ENCODE results near the gene WDFY4.

WDFY4 gene

DNA sequence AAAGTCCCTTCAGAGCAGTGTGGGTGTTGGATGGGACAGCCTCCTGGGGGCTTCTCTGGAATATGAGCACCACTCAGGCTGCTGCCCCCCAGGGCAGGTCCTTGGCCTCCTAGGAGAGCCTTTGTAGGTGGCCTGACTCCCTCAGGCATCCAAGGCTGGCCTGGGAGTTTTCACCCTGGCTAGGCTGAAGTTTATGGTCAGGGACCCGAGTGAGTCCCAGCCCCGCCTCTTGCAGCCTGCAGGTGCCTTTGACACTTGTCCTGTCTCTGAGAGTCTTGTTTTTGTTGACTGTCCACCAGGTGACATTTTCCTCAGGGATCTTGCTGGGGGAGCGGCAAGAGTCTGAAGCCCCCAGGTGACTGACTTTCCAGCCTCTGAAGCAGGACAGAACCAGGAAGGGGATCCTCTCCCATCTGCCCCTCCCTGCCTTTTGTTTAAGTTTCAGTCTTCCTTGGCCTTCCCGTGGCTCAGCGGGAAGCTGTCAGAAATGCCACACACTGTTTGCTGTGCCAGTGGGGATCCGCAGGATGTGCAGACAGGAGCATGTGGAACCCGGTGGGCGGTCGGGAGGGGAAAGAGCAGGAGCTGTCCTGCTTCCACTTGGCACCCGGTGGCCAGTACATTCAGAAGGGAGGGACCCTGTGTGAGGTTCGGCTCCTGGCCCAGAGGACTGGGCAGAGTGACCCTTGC is 195.5 kb downstream of the WDFY4 start:
- no peak for DNase-seq (ENCODE audit: low spot score)

DNA sequence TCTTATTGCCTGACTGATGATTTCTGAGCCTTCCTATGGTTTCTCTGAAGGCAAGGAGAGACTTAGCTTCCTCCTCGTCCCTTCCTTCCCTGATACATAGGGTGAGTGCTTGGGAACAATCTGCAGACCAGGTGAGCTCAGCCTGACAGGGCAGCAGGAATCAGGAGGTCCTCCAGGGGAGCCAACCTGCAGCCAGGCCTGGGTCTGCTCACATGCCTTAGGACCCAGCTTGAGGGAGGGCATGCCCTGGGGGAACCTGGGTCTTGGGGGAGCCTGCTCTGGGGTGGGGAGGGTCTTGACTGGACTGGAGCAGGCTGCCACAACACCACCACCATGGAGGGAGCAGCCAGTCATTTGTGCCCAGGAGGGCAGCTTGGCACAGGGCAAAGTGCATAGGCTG is 197.3 kb downstream of the WDFY4 start:
- no peak for DNase-seq (ENCODE audit: low spot score)

DNA sequence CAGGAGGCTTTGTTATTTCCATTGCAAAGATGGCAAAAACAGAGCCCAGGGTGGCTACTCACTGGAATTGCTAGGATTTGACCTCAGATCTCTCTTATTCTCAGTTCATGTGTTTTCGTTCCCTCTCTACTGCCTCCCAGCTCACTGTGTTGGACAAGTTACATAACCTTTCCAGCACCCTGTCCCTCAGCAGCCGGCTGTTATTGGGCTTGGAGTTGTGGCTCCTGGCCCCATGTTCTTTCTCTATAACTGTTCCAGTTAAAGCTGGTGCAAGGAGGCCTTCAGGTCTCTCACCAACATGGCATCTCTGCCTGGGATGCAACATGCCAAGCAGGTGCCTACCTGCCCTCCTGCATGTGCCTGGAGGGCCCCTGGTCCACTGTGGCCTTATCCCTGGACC is 198.2 kb downstream of the WDFY4 start:
- no peak for DNase-seq (ENCODE audit: low spot score)

DNA sequence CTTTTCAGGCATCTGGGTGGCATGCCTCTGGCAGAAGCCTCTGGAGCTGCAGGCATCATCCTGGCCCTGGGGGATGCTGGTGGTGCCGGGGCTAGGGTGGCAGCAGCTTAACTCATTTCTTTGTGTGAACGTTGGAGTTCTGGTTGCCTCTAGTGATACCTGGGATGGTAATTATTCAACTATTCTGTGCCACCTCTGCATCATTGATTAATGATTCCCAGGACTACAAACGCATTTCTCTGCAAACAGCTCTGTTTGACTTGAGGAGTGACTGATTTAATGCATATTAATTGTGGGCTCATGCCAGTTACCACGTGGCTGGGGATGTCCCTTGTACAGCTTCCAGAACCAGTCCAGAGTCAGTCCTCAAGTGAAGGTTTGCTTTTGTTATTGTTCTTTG is 199.0 kb downstream of the WDFY4 start:
- no peak for DNase-seq (ENCODE audit: low spot score)

DNA sequence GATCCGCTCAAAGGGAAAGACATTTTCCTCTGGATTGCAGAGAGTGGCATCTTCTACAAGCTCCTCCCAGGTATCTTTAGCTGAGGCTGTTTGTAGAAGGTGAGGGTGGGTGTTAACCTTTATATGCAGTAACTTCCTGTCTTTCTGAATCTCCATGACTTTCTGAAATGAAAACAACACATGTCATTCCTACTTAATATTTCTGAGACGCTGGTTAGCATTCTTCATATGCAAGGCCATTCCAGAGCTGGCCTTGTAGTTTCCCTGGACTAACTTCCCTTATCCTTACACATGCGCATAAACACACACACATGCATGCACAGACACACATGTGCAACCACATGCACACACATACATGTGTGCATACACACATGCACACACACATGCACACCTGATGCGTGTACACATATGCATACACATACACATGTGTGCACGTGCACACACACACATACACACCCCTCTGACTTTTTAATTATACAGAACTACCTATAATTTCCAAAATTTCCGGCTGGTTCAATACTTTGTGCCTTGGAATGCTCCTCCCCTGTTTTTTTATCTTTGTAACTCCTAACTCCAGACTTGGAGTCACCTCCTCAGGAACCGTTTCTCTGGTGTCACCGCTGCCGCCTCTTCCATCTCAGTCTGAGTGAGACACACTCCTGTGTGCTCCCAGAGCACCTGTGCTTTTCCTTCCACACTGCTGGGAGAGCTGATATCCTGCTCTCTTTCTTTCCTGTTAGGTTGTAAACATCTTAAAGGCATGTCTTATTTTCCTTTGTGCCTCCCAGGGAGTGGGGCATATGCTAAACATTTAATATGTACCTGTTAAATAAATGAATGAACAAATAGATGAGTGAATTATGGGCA is 199.7 kb downstream of the WDFY4 start:
- DNase-seq (ENCODE audit: low spot score) = no peak

DNA sequence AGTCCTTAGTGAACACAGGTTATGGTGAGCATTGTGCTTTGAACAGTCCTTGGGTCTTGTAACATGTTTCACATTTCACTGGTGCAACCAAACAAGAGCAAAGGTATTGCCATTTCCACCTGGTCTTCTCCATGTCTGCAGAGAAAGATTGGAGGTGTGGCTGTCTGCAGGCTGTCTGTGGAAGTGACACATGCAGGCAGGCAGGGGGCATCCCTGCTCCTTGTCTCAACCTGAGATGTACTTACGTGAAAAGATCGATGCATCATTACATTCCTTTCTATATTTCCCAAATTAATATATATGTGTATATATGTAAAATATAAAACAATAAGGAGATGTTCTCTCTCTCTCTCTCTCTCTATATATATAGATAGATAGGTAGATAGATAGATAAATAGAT is 200.7 kb downstream of the WDFY4 start:
- DNase-seq (ENCODE audit: low spot score) = peak; percentile 60

DNA sequence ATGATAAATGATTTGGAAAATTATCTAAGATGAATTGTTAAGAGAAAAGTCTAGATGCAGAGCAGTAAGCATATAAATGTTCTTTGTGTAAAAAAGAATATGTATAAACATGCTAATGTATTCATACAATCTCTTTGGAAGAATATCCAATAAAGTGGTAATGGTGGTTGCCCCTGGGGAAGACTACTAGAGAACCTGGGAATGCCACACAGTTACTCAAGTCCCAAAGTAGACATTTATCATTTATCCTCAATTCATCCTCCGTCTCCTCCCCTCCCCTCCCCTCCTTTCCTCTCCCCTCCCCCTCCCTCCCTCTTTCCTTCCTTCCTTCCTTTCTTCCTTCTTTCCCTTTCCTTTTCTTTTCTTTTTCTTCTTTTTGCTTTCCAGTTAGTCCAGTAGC is 203.3 kb downstream of the WDFY4 start:
- no peak for DNase-seq (ENCODE audit: low spot score)

DNA sequence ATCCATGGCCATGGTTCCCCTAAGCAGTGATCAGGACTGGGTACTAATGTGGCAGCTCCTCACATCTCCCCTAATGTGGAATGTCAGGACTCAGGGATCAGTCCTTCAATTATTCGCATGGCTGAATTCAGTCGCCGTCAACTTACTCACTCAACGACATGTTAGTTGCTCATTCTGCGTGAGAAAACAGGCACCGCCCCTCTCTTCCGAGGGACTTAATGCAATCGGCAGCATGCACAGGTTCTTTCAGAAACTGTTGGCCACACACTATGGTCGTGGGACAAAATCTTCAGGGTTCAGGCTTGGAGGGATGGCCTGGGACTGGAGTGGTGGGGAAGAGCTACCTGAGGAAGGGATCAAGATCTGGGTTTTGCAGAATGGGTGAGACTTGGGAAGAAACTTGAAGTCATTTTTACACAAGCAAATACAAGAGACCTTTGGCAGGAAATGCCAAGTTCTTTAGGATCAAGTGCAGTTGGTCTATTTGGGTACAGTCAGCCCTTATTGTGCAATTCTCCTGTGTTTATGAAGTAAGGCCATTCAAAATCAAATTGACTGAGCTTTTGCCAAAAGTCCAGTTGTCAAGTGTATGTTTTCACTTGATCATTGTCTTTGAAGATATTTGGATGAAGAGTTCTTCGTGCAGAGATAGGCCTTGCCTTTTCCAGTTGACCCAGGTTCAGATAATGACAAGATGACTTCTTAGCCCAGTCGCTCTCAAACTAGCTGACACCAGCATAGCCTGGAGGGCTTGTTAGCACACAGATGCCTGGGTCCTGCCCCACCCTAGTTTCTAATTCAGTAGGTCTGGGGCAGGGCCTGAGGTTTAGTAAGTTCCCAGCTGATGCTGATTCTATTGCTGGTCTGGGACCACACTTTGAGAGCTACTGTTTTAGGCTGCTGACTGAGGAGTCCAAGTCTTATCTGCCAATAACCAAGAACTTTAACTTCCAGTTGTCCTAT is 206.5 kb downstream of the WDFY4 start:
- no peak for DNase-seq (ENCODE audit: low spot score)

DNA sequence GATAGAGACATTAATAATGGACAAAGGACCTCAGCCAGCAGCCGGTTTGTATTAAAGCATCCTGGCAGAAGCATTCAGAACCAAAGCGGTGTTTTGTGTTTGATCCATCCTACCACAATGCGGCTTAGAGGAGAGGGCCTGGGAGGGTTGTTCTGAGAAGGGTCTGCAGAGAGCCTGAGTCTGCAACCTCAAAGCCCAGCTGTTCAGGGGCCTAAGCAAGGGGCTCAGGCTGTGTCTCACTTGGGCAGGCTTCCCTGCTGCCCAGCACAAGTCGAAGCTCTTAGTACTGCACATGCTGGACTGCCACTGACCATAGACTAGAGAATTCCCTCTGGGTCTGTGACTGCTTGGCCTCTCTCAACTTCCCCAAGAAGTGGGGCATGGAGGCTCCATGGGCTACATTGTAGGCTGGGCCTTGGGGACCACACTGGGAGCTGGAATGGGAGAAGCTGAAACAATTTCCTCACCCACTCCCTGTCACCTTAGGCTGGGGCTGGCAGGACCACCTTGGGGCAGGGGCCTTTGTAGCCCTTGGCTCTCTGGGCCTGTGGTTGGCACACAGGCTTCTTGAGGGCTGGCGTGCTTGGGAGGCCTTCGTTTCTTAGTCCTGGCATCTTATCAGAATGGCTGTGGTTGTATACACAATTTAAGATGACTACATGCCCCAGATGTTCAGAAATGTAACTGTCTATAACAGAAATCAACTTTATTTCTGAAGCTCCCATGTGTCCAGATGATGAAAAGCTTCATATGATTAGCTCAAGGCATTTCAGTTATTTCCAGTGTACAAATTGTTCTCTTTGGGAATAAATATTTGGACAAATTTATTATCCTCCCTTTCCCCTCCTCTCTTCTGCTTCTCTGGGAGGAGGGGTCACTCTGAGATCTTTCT is 210.5 kb downstream of the WDFY4 start:
- no peak for DNase-seq (ENCODE audit: low spot score)

DNA sequence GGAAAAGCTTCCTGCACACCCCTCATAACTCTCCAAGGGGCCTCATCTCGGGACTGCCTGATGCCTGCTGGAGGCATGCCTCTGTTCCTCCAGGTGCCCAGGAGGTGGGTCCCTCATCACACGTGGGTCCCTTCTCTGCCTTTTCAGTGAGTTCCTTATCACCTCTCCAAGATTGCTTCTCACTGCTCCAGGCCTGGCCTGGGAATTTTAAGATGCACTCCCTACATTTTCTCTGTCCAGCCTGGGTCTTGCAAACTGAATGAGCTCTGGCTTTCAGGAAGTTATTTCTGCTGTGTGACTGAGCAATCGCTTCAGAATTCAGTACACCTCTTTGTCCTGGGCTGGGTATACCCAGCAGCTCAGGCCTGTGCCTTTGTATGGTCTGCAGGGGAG is 211.1 kb downstream of the WDFY4 start:
- no peak for DNase-seq (ENCODE audit: low spot score)

DNA sequence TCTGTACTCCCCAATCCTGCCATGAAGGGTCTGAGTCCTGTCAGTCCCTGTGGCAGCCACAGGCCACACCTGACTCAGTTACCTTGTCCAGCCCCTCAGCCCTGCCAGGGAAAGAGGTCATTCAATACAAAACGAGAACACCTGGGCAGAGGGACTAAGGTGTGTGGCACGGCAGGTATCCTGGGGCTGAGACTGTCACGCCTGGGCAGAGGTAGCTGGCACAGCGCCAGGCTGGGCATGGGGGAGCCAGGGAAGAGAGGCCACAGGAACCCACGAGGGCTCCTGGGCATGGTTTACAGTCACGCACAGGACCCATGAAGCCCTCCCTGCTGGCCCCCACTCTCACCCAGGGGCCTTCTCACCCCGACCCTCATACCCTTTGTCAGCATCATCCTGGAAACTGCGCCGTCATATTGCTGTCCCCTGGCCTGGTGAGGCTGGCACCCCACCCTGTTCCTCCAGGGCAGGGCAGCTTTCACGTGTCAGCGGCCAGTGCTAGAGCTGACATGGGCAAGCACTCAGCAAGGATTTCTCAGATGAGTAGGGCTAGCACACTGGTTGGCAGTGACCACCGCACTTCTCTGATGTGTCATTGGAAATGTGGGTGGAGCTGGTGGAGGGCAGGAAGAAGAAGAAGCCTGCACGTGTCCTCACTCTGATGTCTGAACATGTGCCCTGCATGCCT is 212.2 kb downstream of the WDFY4 start:
- no peak for DNase-seq (ENCODE audit: low spot score)

DNA sequence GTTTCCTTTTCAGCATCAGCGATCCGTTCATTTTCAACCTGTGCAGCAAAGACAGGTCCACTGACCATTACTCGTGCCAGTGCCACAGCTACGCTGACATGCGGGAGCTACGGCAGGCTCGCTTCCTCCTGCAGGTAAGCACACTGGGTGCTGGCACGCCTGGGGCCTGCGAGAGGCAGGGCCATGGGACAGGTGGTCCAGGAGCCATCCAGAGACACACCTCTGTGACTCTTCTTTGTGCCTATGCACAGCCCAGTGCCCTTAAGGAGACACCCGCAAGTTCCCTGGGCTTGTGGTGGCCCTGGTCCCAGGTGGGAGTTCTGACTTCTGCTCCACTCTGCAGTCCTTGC is 212.7 kb downstream of the WDFY4 start:
- no peak for DNase-seq (ENCODE audit: low spot score)

DNA sequence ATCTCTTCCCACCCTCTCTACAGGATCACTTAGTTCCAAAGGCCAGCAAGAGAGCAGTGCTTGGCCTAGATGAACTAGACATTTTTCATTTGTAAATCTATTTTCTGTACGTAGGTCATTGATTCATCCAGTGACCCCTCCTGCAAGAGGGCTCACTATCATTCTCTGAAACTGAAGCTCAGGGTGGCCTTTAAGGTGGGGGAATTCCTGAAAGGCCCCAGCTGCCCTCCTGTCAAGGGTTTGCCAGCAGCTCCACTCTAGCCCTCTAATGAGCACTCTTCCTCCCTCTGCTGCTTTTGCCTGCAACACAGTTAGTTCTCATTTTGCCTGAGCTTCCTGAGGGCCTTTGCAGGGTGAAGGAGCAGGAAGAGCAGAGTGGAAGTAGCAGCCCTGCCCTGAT is 213.8 kb downstream of the WDFY4 start:
- DNase-seq (ENCODE audit: low spot score) = no peak

DNA sequence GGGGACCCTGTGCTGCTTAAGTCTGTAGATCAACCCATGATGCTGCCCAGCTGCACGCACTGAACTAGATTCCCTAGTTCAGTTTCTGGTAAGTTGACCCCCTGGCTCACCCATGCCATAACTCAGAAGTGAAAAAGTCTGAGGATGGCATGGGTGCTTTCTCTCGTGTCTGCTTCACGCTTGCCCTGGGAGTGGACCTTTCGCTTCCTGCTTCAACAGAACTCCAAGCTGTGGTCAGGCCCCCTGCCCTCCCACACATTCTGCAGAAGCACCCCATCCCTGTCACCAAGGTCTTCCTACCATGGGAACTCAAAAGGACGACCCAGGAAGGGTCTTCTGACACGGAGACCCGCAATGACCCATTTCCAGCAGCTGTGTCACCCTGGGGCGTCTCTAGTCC is 215.1 kb downstream of the WDFY4 start:
- no peak for DNase-seq (ENCODE audit: low spot score)

DNA sequence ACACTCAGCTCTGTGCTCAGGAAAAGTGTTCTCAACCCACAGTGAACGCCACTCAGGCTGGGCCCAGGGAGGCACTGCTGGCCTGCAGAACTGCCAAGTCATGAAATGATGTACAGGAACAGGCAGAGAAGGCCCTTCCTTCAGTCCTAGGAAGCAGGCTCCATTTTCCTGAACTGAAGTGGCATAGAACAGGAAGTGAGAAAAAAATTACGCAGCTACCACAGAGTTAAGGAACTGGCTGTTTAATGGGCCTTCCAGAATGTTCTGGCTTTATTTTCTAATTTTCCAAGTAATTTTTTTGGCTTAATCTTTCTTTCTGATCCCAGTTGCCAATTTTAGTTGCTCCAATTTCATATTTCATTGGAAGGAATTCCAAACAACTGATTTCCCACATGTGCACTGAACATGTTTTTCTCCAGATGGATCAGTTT is 215.7 kb downstream of the WDFY4 start:
- no peak for DNase-seq (ENCODE audit: low spot score)

DNA sequence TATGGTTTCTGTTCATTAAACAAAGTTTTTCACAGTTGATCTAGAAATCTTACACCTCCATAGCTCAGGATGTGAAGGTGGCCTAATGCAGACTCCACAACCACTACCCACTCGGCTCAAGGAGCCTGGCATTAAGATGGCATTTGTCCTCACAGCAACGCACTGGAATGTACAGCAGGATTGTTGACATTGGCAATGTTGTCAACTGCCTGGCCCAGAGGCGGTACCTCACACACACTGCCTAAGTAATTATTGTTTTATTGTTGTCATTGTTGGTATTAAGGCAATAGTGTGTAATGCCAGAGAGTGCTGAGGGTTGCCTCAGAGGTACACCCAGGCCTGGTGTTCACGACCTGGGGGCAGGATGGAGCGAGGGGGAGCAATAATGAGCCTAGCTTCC is 216.6 kb downstream of the WDFY4 start:
- DNase-seq (ENCODE audit: low spot score) = no peak

DNA sequence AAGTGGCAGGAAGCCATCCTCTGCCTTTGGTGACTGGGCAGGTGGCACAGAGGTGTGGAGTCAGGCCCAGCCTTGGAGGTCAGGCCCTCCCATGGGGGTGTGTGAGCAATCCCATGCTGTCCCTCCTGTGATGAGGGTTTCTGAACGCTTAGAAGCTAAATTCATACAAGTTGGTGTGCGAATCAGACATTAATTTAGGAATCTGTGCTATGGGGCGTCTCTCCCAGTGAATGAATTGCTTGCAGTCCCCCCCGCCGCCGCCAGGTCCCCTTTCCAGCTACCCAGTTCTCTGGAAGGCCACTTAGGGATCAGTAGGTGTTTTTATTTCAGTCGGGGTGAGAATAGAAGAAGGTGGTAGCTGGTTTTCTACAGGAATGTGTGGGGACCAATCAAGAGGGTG is 217.4 kb downstream of the WDFY4 start:
- no peak for DNase-seq (ENCODE audit: low spot score)

DNA sequence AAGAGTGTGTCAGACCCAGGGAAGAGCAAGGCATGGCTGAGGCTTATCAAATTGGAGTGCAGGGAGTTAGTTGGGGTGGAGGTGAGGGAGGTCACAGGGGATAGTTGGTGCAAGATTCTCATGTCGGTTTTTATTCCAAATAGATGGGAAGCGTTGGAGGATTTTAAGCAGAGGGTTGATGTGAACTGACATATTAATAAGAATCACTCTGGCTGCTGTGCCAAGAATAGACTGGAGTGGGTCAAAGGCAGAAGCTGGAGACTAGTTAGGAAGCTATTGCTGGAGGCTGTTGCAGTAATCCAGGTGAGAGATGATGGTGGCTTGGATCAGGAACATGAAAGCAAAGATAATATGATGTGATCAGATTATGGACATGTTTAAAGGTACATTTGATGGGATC is 218.5 kb downstream of the WDFY4 start:
- no peak for DNase-seq (ENCODE audit: low spot score)

DNA sequence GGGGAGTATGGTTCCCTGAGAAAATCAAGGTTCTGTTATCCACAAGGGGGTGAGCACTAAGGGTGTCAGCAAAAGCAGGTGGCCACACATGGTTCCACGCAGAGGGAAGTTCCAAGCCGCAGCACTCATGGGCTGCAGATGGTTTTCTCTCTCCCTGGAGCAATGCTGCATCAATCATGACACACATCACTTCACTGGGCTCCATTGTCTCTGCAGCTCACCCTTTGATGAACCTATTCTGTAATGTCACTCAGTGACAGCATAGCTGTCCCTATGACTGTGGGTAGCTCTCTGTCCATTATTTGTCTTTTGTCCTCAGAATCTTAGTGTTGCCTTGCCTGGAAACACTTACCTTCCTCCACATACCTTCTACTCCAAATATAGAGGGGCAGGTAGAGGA is 220.2 kb downstream of the WDFY4 start:
- DNase-seq (ENCODE audit: low spot score) = no peak

DNA sequence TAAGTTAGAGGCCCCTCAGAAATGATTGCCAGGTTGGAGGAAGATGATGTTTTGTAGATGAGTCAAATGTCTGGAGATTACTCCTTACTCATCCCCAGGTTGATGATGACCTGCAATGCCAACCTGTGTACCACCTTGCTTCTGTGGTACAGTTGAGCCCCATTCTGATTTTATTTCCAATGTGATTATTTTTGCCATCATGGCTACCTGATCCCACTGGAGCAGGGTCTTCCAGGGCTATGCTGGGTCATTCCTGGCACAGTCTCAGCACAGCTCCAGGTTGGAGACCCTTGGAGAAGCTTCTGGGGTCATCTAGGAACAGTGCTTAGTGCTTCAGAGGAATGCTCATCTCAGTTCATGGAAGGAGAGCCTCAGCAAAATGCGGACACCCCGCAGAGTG is 220.6 kb downstream of the WDFY4 start:
- DNase-seq (ENCODE audit: low spot score) = no peak

DNA sequence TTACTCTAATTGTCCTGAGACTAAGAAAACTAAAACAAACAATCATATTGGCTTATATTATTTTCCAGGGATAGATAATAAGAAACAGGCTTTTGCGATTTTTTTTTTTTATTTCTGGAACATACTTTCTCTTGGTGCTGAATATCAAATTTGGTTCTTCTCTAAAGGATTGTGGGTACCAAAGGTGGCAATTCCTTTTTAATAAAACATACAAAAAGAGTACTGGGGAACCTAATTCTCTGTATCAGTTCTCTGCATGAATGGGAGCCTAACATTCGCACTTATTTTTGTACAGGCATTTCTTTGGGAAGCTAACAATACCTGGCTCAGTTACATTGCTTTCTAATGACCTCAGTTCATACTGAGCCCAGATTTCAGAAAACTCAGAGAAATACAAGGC is 222.2 kb downstream of the WDFY4 start:
- no peak for DNase-seq (ENCODE audit: low spot score)

All from RKO (cell line).